DMS 273 (cell line): ENCODE results near the gene USP40.
A peak's percentile ranks its signal among the peaks of the same experiment; 100 is the strongest.

Experiments used
- DNase-seq: peaks from one replicate; lab custom pipeline; 2025; ENCODE audit not compliant: unreplicated experiment; lab: John Stamatoyannopoulos, UW

The USP40 gene

GRCh38 chr2:233501198-233502076 is 65.1 kb downstream of the USP40 start:
- DNase-seq = peak; percentile 19

GRCh38 chr2:233499928-233500327 is 66.7 kb downstream of the USP40 start:
- DNase-seq = no peak

- no peak for DNase-seq
Observed at GRCh38 chr2:233498126-233498525, 68.5 kb downstream of the USP40 start.

- DNase-seq = no peak
Observed at GRCh38 chr2:233497692-233498091, 68.9 kb downstream of the USP40 start.

GRCh38 chr2:233495503-233496496 is 70.8 kb downstream of the USP40 start:
- no peak for DNase-seq

- DNase-seq = no peak
Observed at GRCh38 chr2:233492751-233493150, 73.8 kb downstream of the USP40 start.

GRCh38 chr2:233492078-233492477 is 74.5 kb downstream of the USP40 start:
- DNase-seq = no peak

GRCh38 chr2:233491326-233491725 is 75.3 kb downstream of the USP40 start:
- DNase-seq = no peak

GRCh38 chr2:233490831-233491230 is 75.8 kb downstream of the USP40 start:
- no peak for DNase-seq

GRCh38 chr2:233489666-233490065 is 76.9 kb downstream of the USP40 start:
- no peak for DNase-seq

- DNase-seq = no peak
Observed at GRCh38 chr2:233489143-233489542, 77.4 kb downstream of the USP40 start.

- DNase-seq = no peak
Observed at GRCh38 chr2:233487748-233488345, 78.7 kb downstream of the USP40 start.

- DNase-seq = no peak
Observed at GRCh38 chr2:233486778-233487552, 79.6 kb downstream of the USP40 start.

- no peak for DNase-seq
Observed at GRCh38 chr2:233486357-233486756, 80.2 kb downstream of the USP40 start.

- DNase-seq = no peak
Observed at GRCh38 chr2:233485726-233486125, 80.9 kb downstream of the USP40 start.

- DNase-seq = no peak
Observed at GRCh38 chr2:233482616-233483015, 84.0 kb downstream of the USP40 start.

- DNase-seq = peak; percentile 27
Observed at GRCh38 chr2:233481368-233482142, 85.0 kb downstream of the USP40 start.

- DNase-seq = peak; percentile 22
Observed at GRCh38 chr2:233480490-233481202, 85.9 kb downstream of the USP40 start.
